ENCODE measurements around the gene ELAVL3. TPM values are rescaled to one million over a fixed set of nuclear protein-coding genes. Genes with fewer than 3 reads are reported as not detected.
"Not testable (repeated sequence)": the region's sequence is repeated elsewhere in the genome, so short reads cannot be mapped to it uniquely, and the experiment has no call there.

Gene ELAVL3
- total RNA-seq, 2 experiments from 2014 or later, result not detected

- no peaks in the 10 kb centered on the region for H3K4me1 Mint-ChIP-seq
- POLR2A ChIA-PET, result no interaction called here
- no peaks in the 10 kb centered on the region for H3K36me3 Mint-ChIP-seq (ENCODE audit: low read depth)
- no peak overlapping the region for H3K4me3 Mint-ChIP-seq
- no peaks in the 10 kb centered on the region for H3K9me3 Mint-ChIP-seq
- CTCF ChIA-PET, result interaction anchor here (0.6 kb wide), 1 partner anchor 12 kb away, joined by 3 read pairs; no protein-coding TSS in a partner anchor
- no peak for DNase-seq
- H3K27me3 Mint-ChIP-seq, result peaks cover 4% of the 10 kb centered on the region
- no peak overlapping the region for H3K27ac Mint-ChIP-seq
Observed at GRCh38 chr19:11464333-11465265, 16.2 kb downstream of the ELAVL3 start.

GRCh38 chr19:11463391-11463790 lies 17.5 kb downstream of the ELAVL3 start:
- no peaks in the 10 kb centered on the region for H3K9me3 Mint-ChIP-seq

GRCh38 chr19:11461453-11461852 lies 19.4 kb downstream of the ELAVL3 start:
- DNase-seq, result no peak
- POLR2A ChIA-PET, result no interaction called here
- H3K27ac Mint-ChIP-seq, result no peak overlapping the region
- H3K4me3 Mint-ChIP-seq, result no peak overlapping the region
- H3K36me3 Mint-ChIP-seq (ENCODE audit: low read depth), result no peaks in the 10 kb centered on the region
- no peaks in the 10 kb centered on the region for H3K9me3 Mint-ChIP-seq
- peaks cover 4% of the 10 kb centered on the region for H3K27me3 Mint-ChIP-seq
- CTCF ChIA-PET, result interaction anchor here (0.7 to 1.0 kb wide), 2 partner anchors 9 to 21 kb away, joined by 3 to 4 read pairs; no protein-coding TSS in a partner anchor
- H3K4me1 Mint-ChIP-seq, result no peaks in the 10 kb centered on the region

More at GRCh38 chr19:11463391-11463790, 17.5 kb downstream of the ELAVL3 start:
- no peaks in the 10 kb centered on the region for H3K36me3 Mint-ChIP-seq (ENCODE audit: low read depth)
- DNase-seq, result no peak
- no peaks in the 10 kb centered on the region for H3K4me1 Mint-ChIP-seq
- no peak overlapping the region for H3K27ac Mint-ChIP-seq
- H3K27me3 Mint-ChIP-seq, result peaks cover 4% of the 10 kb centered on the region
- CTCF ChIA-PET, result no interaction called here
- POLR2A ChIA-PET, result no interaction called here
- no peak overlapping the region for H3K4me3 Mint-ChIP-seq

GRCh38 chr19:11460207-11460606 lies 20.6 kb downstream of the ELAVL3 start:
- H3K4me1 Mint-ChIP-seq, result no peaks in the 10 kb centered on the region
- H3K9me3 Mint-ChIP-seq, result no peaks in the 10 kb centered on the region
- H3K27me3 Mint-ChIP-seq, result peaks cover 4% of the 10 kb centered on the region
- H3K27ac Mint-ChIP-seq, result no peak overlapping the region
- peak; percentile 24 for DNase-seq
- POLR2A ChIA-PET, result no interaction called here
- H3K4me3 Mint-ChIP-seq, result no peak overlapping the region
- no peaks in the 10 kb centered on the region for H3K36me3 Mint-ChIP-seq (ENCODE audit: low read depth)
- CTCF ChIA-PET, result interaction anchor here (0.5 to 1.0 kb wide), 2 partner anchors 8 to 177 kb away, joined by 3 to 4 read pairs; no protein-coding TSS in a partner anchor

- H3K4me3 Mint-ChIP-seq; H3K27ac Mint-ChIP-seq; H3K4me1 Mint-ChIP-seq; H3K9me3 Mint-ChIP-seq; H3K36me3 Mint-ChIP-seq (ENCODE audit: low read depth); DNase-seq; H3K27me3 Mint-ChIP-seq: not testable (repeated sequence)
- POLR2A ChIA-PET, result interaction anchor here (0.8 kb wide), 1 partner anchor 24 kb away, joined by 3 read pairs; no protein-coding TSS in a partner anchor
- CTCF ChIA-PET, result interaction anchor here (1.0 to 1.1 kb wide), 2 partner anchors 9 to 24 kb away, joined by 4 to 5 read pairs; no protein-coding TSS in a partner anchor
Observed at GRCh38 chr19:11458912-11459311, 21.9 kb downstream of the ELAVL3 start.

- POLR2A ChIA-PET, result interaction anchor here (0.8 kb wide), 1 partner anchor 24 kb away, joined by 3 read pairs; no protein-coding TSS in a partner anchor
- Mint-ChIP-seq H3K9me3 (no peaks in the 10 kb centered on the region), H3K4me1 (no peaks in the 10 kb centered on the region), H3K36me3 (ENCODE audit: low read depth) (no peaks in the 10 kb centered on the region), H3K27me3 (peaks cover 4% of the 10 kb centered on the region), H3K4me3 (no peak overlapping the region), H3K27ac (no peak overlapping the region)
- DNase-seq, result no peak
- CTCF ChIA-PET, result no interaction called here
Observed at GRCh38 chr19:11458236-11458900, 22.5 kb downstream of the ELAVL3 start.

- Mint-ChIP-seq H3K9me3 (no peaks in the 10 kb centered on the region), H3K27me3 (peaks cover 4% of the 10 kb centered on the region), H3K4me1 (no peaks in the 10 kb centered on the region), H3K36me3 (ENCODE audit: low read depth) (no peaks in the 10 kb centered on the region), H3K4me3 (no peak overlapping the region), H3K27ac (no peak overlapping the region)
- POLR2A ChIA-PET, result no interaction called here
- CTCF ChIA-PET, result no interaction called here
- DNase-seq, result no peak
Observed at GRCh38 chr19:11457831-11458230, 23.0 kb downstream of the ELAVL3 start.

- no peaks in the 10 kb centered on the region for H3K9me3 Mint-ChIP-seq
- no peak for DNase-seq
- no peaks in the 10 kb centered on the region for H3K4me1 Mint-ChIP-seq
- ChIA-PET CTCF (interaction anchor here (2.2 kb wide), 1 partner anchor 25 kb away, joined by 5 read pairs; no protein-coding TSS in a partner anchor), POLR2A (no interaction called here)
- H3K27me3 Mint-ChIP-seq, result peaks cover 4% of the 10 kb centered on the region
- no peaks in the 10 kb centered on the region for H3K36me3 Mint-ChIP-seq (ENCODE audit: low read depth)
- no peak overlapping the region for H3K4me3 Mint-ChIP-seq
- H3K27ac Mint-ChIP-seq, result no peak overlapping the region
Observed at GRCh38 chr19:11457115-11457514, 23.7 kb downstream of the ELAVL3 start.

- Mint-ChIP-seq H3K9me3 (no peaks in the 10 kb centered on the region), H3K27ac (no peak overlapping the region), H3K36me3 (ENCODE audit: low read depth) (no peaks in the 10 kb centered on the region), H3K27me3 (peaks cover 4% of the 10 kb centered on the region), H3K4me1 (no peaks in the 10 kb centered on the region), H3K4me3 (no peak overlapping the region)
- CTCF ChIA-PET, result interaction anchor here (2.2 kb wide), 1 partner anchor 26 kb away, joined by 5 read pairs; no protein-coding TSS in a partner anchor
- POLR2A ChIA-PET, result no interaction called here
- DNase-seq, result no peak
Observed at GRCh38 chr19:11456659-11457058, 24.2 kb downstream of the ELAVL3 start.

GRCh38 chr19:11455233-11455554 lies 25.7 kb downstream of the ELAVL3 start:
- POLR2A ChIA-PET; H3K4me3 Mint-ChIP-seq; H3K9me3 Mint-ChIP-seq; H3K4me1 Mint-ChIP-seq; DNase-seq; H3K36me3 Mint-ChIP-seq (ENCODE audit: low read depth); H3K27me3 Mint-ChIP-seq; H3K27ac Mint-ChIP-seq: not testable (repeated sequence)
- CTCF ChIA-PET, result interaction anchor here (0.6 to 2.2 kb wide), 4 partner anchors 15 to 165 kb away, joined by 3 to 5 read pairs (median 3); no protein-coding TSS in a partner anchor

GRCh38 chr19:11453468-11454341 lies 27.1 kb downstream of the ELAVL3 start:
- CTCF ChIA-PET, result interaction anchor here (1.7 kb wide), 1 partner anchor 19 kb away, joined by 6 read pairs; the partner anchor contains the start of genes ODAD3 and PRKCSH
- DNase-seq, result no peak
- Mint-ChIP-seq H3K27me3 (no peaks in the 10 kb centered on the region), H3K4me3 (no peak overlapping the region), H3K36me3 (ENCODE audit: low read depth) (peaks cover 13% of the 10 kb centered on the region), H3K27ac (no peak overlapping the region), H3K9me3 (no peaks in the 10 kb centered on the region), H3K4me1 (no peaks in the 10 kb centered on the region)
- POLR2A ChIA-PET, result no interaction called here

- no peaks in the 10 kb centered on the region for H3K4me1 Mint-ChIP-seq
- CTCF ChIA-PET, result interaction anchor here (0.7 to 1.7 kb wide), 9 partner anchors 8 to 188 kb away, joined by 3 to 6 read pairs (median 3); partner anchors contain the start of genes ODAD3 and PRKCSH
- no peak overlapping the region for H3K27ac Mint-ChIP-seq
- POLR2A ChIA-PET, result no interaction called here
- no peaks in the 10 kb centered on the region for H3K27me3 Mint-ChIP-seq
- DNase-seq, result no peak
- H3K36me3 Mint-ChIP-seq (ENCODE audit: low read depth), result peaks cover 13% of the 10 kb centered on the region
- H3K9me3 Mint-ChIP-seq, result no peaks in the 10 kb centered on the region
- no peak overlapping the region for H3K4me3 Mint-ChIP-seq
Observed at GRCh38 chr19:11452620-11453310, 28.1 kb downstream of the ELAVL3 start.
